HG02973 (cell line): ENCODE results near the gene NTN1.

Source experiments
- ATAC-seq: cut with Tn5 transposase; IDR thresholded peaks from one replicate; pipeline ENCODE4 v1.9.1; 2021; ENCODE audit warnings: moderate library complexity; ENCODE audit not compliant: unreplicated experiment

NTN1 gene

GRCh38 chr17:9116861-9117568 is 95.7 kb downstream of the NTN1 start:
- ATAC-seq, result no peak

- ATAC-seq, result no peak
Observed at GRCh38 chr17:9120471-9120870, 99.2 kb downstream of the NTN1 start.

- no peak for ATAC-seq
Observed at GRCh38 chr17:9121186-9121820, 100.0 kb downstream of the NTN1 start.

GRCh38 chr17:9123594-9124553 is 102.6 kb downstream of the NTN1 start:
- ATAC-seq, result no peak

GRCh38 chr17:9124554-9124935 is 103.2 kb downstream of the NTN1 start:
- no peak for ATAC-seq

GRCh38 chr17:9125722-9126121 is 104.4 kb downstream of the NTN1 start:
- no peak for ATAC-seq

- ATAC-seq, result no peak
Observed at GRCh38 chr17:9127340-9127739, 106.0 kb downstream of the NTN1 start.

GRCh38 chr17:9131371-9131770 is 110.1 kb downstream of the NTN1 start:
- ATAC-seq, result no peak

- no peak for ATAC-seq
Observed at GRCh38 chr17:9132291-9132690, 111.0 kb downstream of the NTN1 start.

- no peak for ATAC-seq
Observed at GRCh38 chr17:9132944-9133610, 111.8 kb downstream of the NTN1 start.

GRCh38 chr17:9138161-9138717 is 116.9 kb downstream of the NTN1 start:
- no peak for ATAC-seq

- no peak for ATAC-seq
Observed at GRCh38 chr17:9139695-9140094, 118.4 kb downstream of the NTN1 start.

- ATAC-seq, result no peak
Observed at GRCh38 chr17:9140550-9141424, 119.5 kb downstream of the NTN1 start.

GRCh38 chr17:9141425-9141753 is 120.1 kb downstream of the NTN1 start:
- no peak for ATAC-seq

- ATAC-seq, result no peak
Observed at GRCh38 chr17:9142772-9143494, 121.6 kb downstream of the NTN1 start.

GRCh38 chr17:9144502-9145249 is 123.4 kb downstream of the NTN1 start:
- ATAC-seq, result no peak

GRCh38 chr17:9146064-9146463 is 124.8 kb downstream of the NTN1 start:
- no peak for ATAC-seq

GRCh38 chr17:9148905-9149525 is 127.7 kb downstream of the NTN1 start:
- ATAC-seq, result no peak
